Measurements from ENCODE around the gene RMDN3.
A peak's percentile ranks its signal among the peaks of the same experiment; 100 is the strongest.

RMDN3 gene

GRCh38 chr15:40754883-40755811 is at the start of gene RMDN3:
RMDN3 (minus strand) TSS chr15:40755254; CDS start chr15:40754783, 471 bp downstream.
- peak; percentile 46 for DNase-seq (ENCODE audit: low spot score)

GRCh38 chr15:40803688-40804087 is 48.6 kb upstream of the RMDN3 start:
- no peak for DNase-seq (ENCODE audit: low spot score)

- no peak for DNase-seq (ENCODE audit: low spot score)
These were observed 48.0 kb upstream of the RMDN3 start for GRCh38 chr15:40803076-40803475.

GRCh38 chr15:40799523-40799922 is 44.5 kb upstream of the RMDN3 start:
- DNase-seq (ENCODE audit: low spot score) = no peak

GRCh38 chr15:40796512-40796911 is 41.5 kb upstream of the RMDN3 start:
- no peak for DNase-seq (ENCODE audit: low spot score)

GRCh38 chr15:40796041-40796440 is 41.0 kb upstream of the RMDN3 start:
- DNase-seq (ENCODE audit: low spot score) = no peak

- DNase-seq (ENCODE audit: low spot score) = no peak
These were observed 38.3 kb upstream of the RMDN3 start for GRCh38 chr15:40793216-40793989.

GRCh38 chr15:40792394-40792793 is 37.3 kb upstream of the RMDN3 start:
- DNase-seq (ENCODE audit: low spot score) = no peak

- no peak for DNase-seq (ENCODE audit: low spot score)
These were observed 35.7 kb upstream of the RMDN3 start for GRCh38 chr15:40790718-40791117.

- no peak for DNase-seq (ENCODE audit: low spot score)
These were observed 34.9 kb upstream of the RMDN3 start for GRCh38 chr15:40789999-40790398.

GRCh38 chr15:40789119-40789518 is 34.1 kb upstream of the RMDN3 start:
- no peak for DNase-seq (ENCODE audit: low spot score)

GRCh38 chr15:40787991-40788390 is 32.9 kb upstream of the RMDN3 start:
- DNase-seq (ENCODE audit: low spot score) = no peak

GRCh38 chr15:40787344-40787841 is 32.3 kb upstream of the RMDN3 start:
- DNase-seq (ENCODE audit: low spot score) = no peak

- DNase-seq (ENCODE audit: low spot score) = no peak
These were observed 30.8 kb upstream of the RMDN3 start for GRCh38 chr15:40785814-40786213.

GRCh38 chr15:40785164-40785563 is 30.1 kb upstream of the RMDN3 start:
- DNase-seq (ENCODE audit: low spot score) = no peak

- peak; percentile 49 for DNase-seq (ENCODE audit: low spot score)
These were observed 27.7 kb upstream of the RMDN3 start for GRCh38 chr15:40782609-40783227.

GRCh38 chr15:40776537-40777141 is 21.6 kb upstream of the RMDN3 start:
- DNase-seq (ENCODE audit: low spot score) = no peak

GRCh38 chr15:40775740-40776536 is 20.9 kb upstream of the RMDN3 start:
- DNase-seq (ENCODE audit: low spot score) = no peak

- DNase-seq (ENCODE audit: low spot score) = no peak
These were observed 20.0 kb upstream of the RMDN3 start for GRCh38 chr15:40775007-40775406.

- no peak for DNase-seq (ENCODE audit: low spot score)
These were observed 18.8 kb upstream of the RMDN3 start for GRCh38 chr15:40773902-40774301.

- no peak for DNase-seq (ENCODE audit: low spot score)
These were observed 18.4 kb upstream of the RMDN3 start for GRCh38 chr15:40773496-40773895.

Measured in HuH-7.5 (cell line).